B cell (primary cell): Measurements from ENCODE around the gene TOR2A. TPM values are rescaled to one million over a fixed set of nuclear protein-coding genes. Genes with fewer than 3 reads are reported as not detected.

Experiments used
- ATAC-seq: fragments of 200-7000 bp; cut with Tn5 transposase; one replicate; pipeline ENCODE4 v1.10.0; 2021; ENCODE audit warnings: low read depth, mild to moderate bottlenecking, moderate number of reproducible peaks, moderate library complexity
- CTCF ChIA-PET: fragments of 350-600 bp; sonication (Branson Sonifier 250); formaldehyde crosslinking; loops from one replicate; lab custom pipeline; 2021; ENCODE audit warnings: antibody characterized with exemption, inconsistent platforms; lab: Charles Lee
- POLR2A ChIA-PET: fragments of 350-600 bp; sonication (Branson Sonifier 250); formaldehyde crosslinking; loops from one replicate; lab custom pipeline; 2021; ENCODE audit warnings: antibody characterized with exemption; lab: Charles Lee
- DNase-seq: peaks from one replicate; pipeline ENCODE4 v3.0.0; 2013
- H2AFZ ChIP-seq: 2 replicates; pipeline ENCODE4 v1.6.1; 2012; ENCODE audit warnings: mild to moderate bottlenecking, low read depth, low read length; ENCODE audit not compliant: insufficient read depth, poor library complexity, severe bottlenecking
- H3K27ac ChIP-seq, 2 donors: 1 replicate in 1 of 2; 2 replicates in 1 of 2; pipeline ENCODE4 v1.5.1; 2012 to 2013; ENCODE audit warnings: low read length in 2 of 2, mild to moderate bottlenecking in 2 of 2, moderate library complexity in 1 of 2
- H3K27me3 ChIP-seq, 4 experiments: fragments of 200-600 bp in 1 of 4; sonication (generic) in 1 of 4; replicated peaks in 1 of 4; 1 replicate in 2 of 4; 2 replicates in 2 of 4; pipeline versions ENCODE4 v1.6.1 to v1.7.0; 2013 to 2016; ENCODE audit warnings: low read length in 3 of 4, mild to moderate bottlenecking in 2 of 4, mixed read lengths in 1 of 4, moderate library complexity in 1 of 4; ENCODE audit not compliant: insufficient read depth in 4 of 4, control insufficient read depth in 3 of 4; ENCODE audit errors: control extremely low read depth in 1 of 4
- H3K36me3 ChIP-seq, 2 experiments: replicated peaks in 1 of 2; 1 replicate in 1 of 2; 2 replicates in 1 of 2; pipeline versions ENCODE4 v1.6.1 to v1.7.1; 2013; ENCODE audit warnings: low read length in 1 of 2; ENCODE audit not compliant: insufficient read depth in 2 of 2, control insufficient read depth in 1 of 2; ENCODE audit errors: control extremely low read depth in 1 of 2, extremely low read depth in 1 of 2
- H3K4me1 ChIP-seq, 2 donors: fragments of 200-600 bp in 1 of 2; sonication (generic) in 1 of 2; 1 replicate in 1 of 2; 2 replicates in 1 of 2; pipeline versions ENCODE4 v1.5.1 to v1.6.1; 2013 to 2017; ENCODE audit warnings: low read length in 2 of 2; ENCODE audit not compliant: control insufficient read depth in 2 of 2, insufficient read depth in 2 of 2
- H3K4me2 ChIP-seq: replicated peaks from 2 replicates; pipeline ENCODE3; 2012; ENCODE audit warnings: mild to moderate bottlenecking, low read depth, low read length; ENCODE audit not compliant: poor library complexity, severe bottlenecking
- H3K4me3 ChIP-seq, 5 experiments: fragments of 200-600 bp in 1 of 5; sonication (generic) in 1 of 5; 1 replicate in 3 of 5; 2 replicates in 2 of 5; pipeline versions ENCODE4 v1.5.1 to v1.7.0; 2011 to 2016; ENCODE audit warnings: low read length in 4 of 5, mild to moderate bottlenecking in 4 of 5, low read depth in 2 of 5, control low read depth in 1 of 5, moderate library complexity in 1 of 5; ENCODE audit not compliant: insufficient read depth in 1 of 5; ENCODE audit errors: control extremely low read depth in 1 of 5, extremely low read depth in 1 of 5
- H3K79me2 ChIP-seq: fragments of 200-600 bp; sonication (generic); one replicate; pipeline ENCODE4 v1.6.0; 2016; ENCODE audit warnings: low read length; ENCODE audit not compliant: control insufficient read depth, insufficient read depth
- H3K9ac ChIP-seq: fragments of 200-600 bp; sonication (generic); 2 replicates; pipeline ENCODE4 v1.6.1; 2017; ENCODE audit warnings: mild to moderate bottlenecking, low read length, moderate library complexity
- H3K9me3 ChIP-seq, 3 donors: one replicate each; pipeline versions ENCODE4 v1.6.1 to v1.7.1; 2013; ENCODE audit warnings: low read length in 2 of 3; ENCODE audit not compliant: control insufficient read depth in 2 of 3, insufficient read depth in 1 of 3; ENCODE audit errors: control extremely low read depth in 1 of 3
- H4K20me1 ChIP-seq: 2 replicates; pipeline ENCODE4 v1.6.0; 2012; ENCODE audit warnings: mild to moderate bottlenecking, low read length; ENCODE audit not compliant: insufficient read depth, control insufficient read depth, poor library complexity, severe bottlenecking
- H3K27ac Mint-ChIP-seq: one replicate; pipeline ENCODE4 v1.8.0; 2021; ENCODE audit warnings: mixed read lengths
- H3K27me3 Mint-ChIP-seq: one replicate; pipeline ENCODE4 v1.8.0; 2021; ENCODE audit warnings: mixed read lengths
- H3K4me1 Mint-ChIP-seq: one replicate; pipeline ENCODE4 v1.8.0; 2021; ENCODE audit warnings: mixed read lengths
- H3K4me3 Mint-ChIP-seq: one replicate; pipeline ENCODE4 v1.8.0; 2021; ENCODE audit warnings: mixed read lengths
- H3K9me3 Mint-ChIP-seq: one replicate; pipeline ENCODE4 v1.8.0; 2022; ENCODE audit warnings: mixed read lengths; ENCODE audit not compliant: insufficient read depth
- CTCF ChIP-seq: fragments of 200-600 bp; IDR thresholded peaks from one replicate; pipeline ENCODE4 v1.8.0; 2022; ENCODE audit warnings: antibody characterized with exemption, mild to moderate bottlenecking
- EZH2 ChIP-seq: IDR thresholded peaks from 2 replicates; pipeline ENCODE4 v1.6.1; 2012; ENCODE audit warnings: borderline replicate concordance, low read depth, mild to moderate bottlenecking, moderate library complexity, low read length; ENCODE audit not compliant: insufficient read depth, poor library complexity, severe bottlenecking
- WGBS: methylation state at CpG from one replicate; pipeline ENCODE4 v1.1.5; 2013; ENCODE audit warnings: missing lambda C conversion rate; ENCODE audit not compliant: insufficient coverage; 5-methylcytosine and 5-hydroxymethylcytosine counted together
- intact Hi-C: fragments of 100-400 bp; cut with micrococcal nuclease; formaldehyde crosslinking; loops from one replicate; pipeline ENCODE4 v1.10.0; 2022
- polyA plus RNA-seq: library from polyadenylated mRNA; depleted of rRNA; stranded (reverse); fragments of >200 nt; gene quantifications from 2 replicates; pipeline ENCODE4 v1.2.3, GENCODE V29; 2012
- total RNA-seq, 2 donors: library from RNA; stranded (reverse); fragments of 120-200 nt in 1 of 2; gene quantifications; 1 replicate in 1 of 2; 2 replicates in 1 of 2; pipeline versions ENCODE4 v1.2.3 to v1.2.4, GENCODE V29; 2013 to 2022

The TOR2A gene
- total and polyA plus RNA-seq, 2 donors (not counting 1 experiment from before 2014, with no cell fraction given) = 15.8 to 26.5 TPM

- 0% methylated on average over 6 of the region's 19 CpGs for WGBS
- POLR2A ChIA-PET = interaction anchor here (0.6 to 3.6 kb wide), 13 partner anchors 8 to 210 kb away, joined by 3 to 37 read pairs (median 4); partner anchors contain the start of genes CDK9, ST6GALNAC4 and TOR2A
- Mint-ChIP-seq H3K27ac (peak overlapping the region; percentile 95), H3K4me3 (peak overlapping the region; percentile 94), H3K4me1 (peaks cover 70% of the 10 kb centered on the region), H3K9me3 (no peaks in the 10 kb centered on the region), H3K27me3 (no peaks in the 10 kb centered on the region)
- ATAC-seq = no peak
- Histone ChIP-seq H3K27me3 (no peaks in the 10 kb centered on the region), H3K27ac (peak overlapping the region in 1 of 2 donors; percentile 12), H4K20me1 (peaks cover 97% of the 10 kb centered on the region), H3K4me1 (peaks cover 55 to 90% of the 10 kb centered on the region in 2 donors), H3K9ac (peak overlapping the region; percentile 68), H3K4me2 (peak overlapping the region; percentile 86), H2AFZ (peak overlapping the region; percentile 55), H3K79me2 (peaks cover 93% of the 10 kb centered on the region), H3K4me3 (peak overlapping the region in 3 of 5 experiments; percentile 43 to 68 (median 58)), H3K9me3 (no peaks in the 10 kb centered on the region), H3K36me3 (peaks cover 0 to 75% of the 10 kb centered on the region in 2 experiments)
- CTCF ChIA-PET = interaction anchor here (0.5 to 5.2 kb wide), 16 partner anchors 7 to 182 kb away, joined by 3 to 47 read pairs (median 4); partner anchors contain the start of genes CDK9, FPGS and TOR2A
- no peak for TF ChIP-seq CTCF
- TF ChIP-seq EZH2 = no peak
- DNase-seq = no peak
- intact Hi-C loops = loop anchor here (1.0 to 10.0 kb wide), 9 partner anchors 8 to 353 kb away; partner anchors contain the start of genes FPGS, PTGES2, PTRH1 and ST6GALNAC4
Observed at GRCh38 chr9:127771570-127772189, 36.6 kb upstream of the TOR2A start.
